ENCODE measurements around the gene STIP1. TPM values are rescaled to one million over a fixed set of nuclear protein-coding genes. Genes with fewer than 3 reads are reported as not detected.

Gene STIP1
- total RNA-seq, 4 donors from 2014 or later: 80.8 to 116 (median 106) TPM

DNA sequence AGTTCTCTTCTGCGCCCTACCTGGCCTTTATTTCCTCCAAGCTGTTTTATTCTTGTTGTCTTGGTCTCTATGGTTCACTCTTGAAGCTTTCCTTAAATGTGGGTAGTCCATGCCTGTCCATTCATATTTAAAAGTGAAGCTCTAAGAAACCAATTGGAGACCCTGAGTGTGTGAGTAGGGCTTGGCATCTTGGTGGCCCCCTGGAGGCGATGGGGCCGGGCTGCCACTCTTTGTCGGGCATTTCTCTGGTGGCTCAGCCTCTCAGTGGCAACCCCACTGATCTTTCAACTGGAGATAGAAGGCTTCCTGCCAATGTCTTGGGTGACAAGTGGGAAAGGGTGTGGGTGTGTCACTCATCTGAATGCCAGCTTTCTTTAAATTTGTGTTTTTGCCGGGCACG, 30.9 kb downstream of the STIP1 start:
- intact Hi-C loops (cut with DNase I): no loop called here
- 88 to 90% methylated on average over 6 of the region's 6 CpGs for WGBS, 2 donors
- DNase-seq: no peak

DNA sequence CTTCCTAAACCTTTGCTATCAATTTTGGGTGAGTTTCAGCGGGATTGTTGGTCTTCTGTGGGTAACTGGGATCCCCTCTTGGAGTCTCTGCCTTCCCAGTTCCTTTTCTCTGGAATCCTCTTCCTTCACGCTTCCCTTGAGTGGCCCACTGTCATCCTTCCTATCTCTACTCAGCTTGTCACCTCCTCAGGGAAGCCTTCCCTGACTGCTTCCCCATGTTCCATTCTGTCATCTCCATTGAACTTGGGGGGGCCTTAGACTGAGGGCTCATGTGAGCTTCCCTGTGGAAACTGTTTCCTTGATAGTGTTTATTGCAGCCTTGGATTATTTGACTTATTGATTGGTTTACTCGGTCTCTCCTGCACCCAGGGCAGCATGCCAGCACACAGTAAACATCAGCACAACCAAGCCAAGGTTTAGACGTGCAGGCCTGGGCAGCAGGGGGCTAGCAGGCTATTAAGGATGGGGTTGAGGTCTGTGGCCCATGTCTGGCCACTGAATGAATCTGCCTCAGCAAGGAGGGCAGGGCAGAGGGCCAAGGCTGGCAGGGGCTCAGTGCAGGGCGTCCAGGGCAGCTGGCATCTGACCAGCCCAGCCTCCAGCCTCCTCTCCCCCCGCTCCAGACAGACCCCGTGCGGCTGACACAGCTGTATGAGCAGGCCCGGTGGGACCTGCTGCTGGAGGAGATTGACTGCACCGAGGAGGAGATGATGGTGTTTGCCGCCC, 32.8 kb downstream of the STIP1 start:
- DNase-seq: no peak
- no peaks in the 10 kb centered on the region for H3K9me3 ChIP-seq
- 79 to 86% methylated on average over 4 to 8 of the region's 11 CpGs for WGBS, 2 donors
- TF ChIP-seq, protein P1, sequence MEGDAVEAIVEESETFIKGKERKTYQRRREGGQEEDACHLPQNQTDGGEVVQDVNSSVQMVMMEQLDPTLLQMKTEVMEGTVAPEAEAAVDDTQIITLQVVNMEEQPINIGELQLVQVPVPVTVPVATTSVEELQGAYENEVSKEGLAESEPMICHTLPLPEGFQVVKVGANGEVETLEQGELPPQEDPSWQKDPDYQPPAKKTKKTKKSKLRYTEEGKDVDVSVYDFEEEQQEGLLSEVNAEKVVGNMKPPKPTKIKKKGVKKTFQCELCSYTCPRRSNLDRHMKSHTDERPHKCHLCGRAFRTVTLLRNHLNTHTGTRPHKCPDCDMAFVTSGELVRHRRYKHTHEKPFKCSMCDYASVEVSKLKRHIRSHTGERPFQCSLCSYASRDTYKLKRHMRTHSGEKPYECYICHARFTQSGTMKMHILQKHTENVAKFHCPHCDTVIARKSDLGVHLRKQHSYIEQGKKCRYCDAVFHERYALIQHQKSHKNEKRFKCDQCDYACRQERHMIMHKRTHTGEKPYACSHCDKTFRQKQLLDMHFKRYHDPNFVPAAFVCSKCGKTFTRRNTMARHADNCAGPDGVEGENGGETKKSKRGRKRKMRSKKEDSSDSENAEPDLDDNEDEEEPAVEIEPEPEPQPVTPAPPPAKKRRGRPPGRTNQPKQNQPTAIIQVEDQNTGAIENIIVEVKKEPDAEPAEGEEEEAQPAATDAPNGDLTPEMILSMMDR (IDR thresholded peaks at IDR 0.05): no peak
- TF ChIP-seq POLR2A (IDR thresholded peaks at IDR 0.05): no peak
- H3K27me3 ChIP-seq: no peaks in the 10 kb centered on the region
- H3K27ac ChIP-seq: no peak overlapping the region
- H3K4me1 ChIP-seq: no peaks in the 10 kb centered on the region
- H3K4me3 ChIP-seq (replicated peaks in 1 of 3): no peak overlapping the region
- peaks cover 0 to 7% of the 10 kb centered on the region in 2 donors for H3K36me3 ChIP-seq
- intact Hi-C loops (cut with DNase I): no loop called here

More for the DNA sequence above, 30.9 kb downstream of the STIP1 start:
- no peak for TF ChIP-seq POLR2A (IDR thresholded peaks at IDR 0.05)
- TF ChIP-seq, protein P1 (IDR thresholded peaks at IDR 0.05): no peak
- no peaks in the 10 kb centered on the region for H3K9me3 ChIP-seq
- H3K27me3 ChIP-seq: no peaks in the 10 kb centered on the region
- no peaks in the 10 kb centered on the region for H3K4me1 ChIP-seq
- H3K27ac ChIP-seq: no peak overlapping the region
- H3K36me3 ChIP-seq: peaks cover 0 to 7% of the 10 kb centered on the region in 2 donors
- H3K4me3 ChIP-seq (replicated peaks in 1 of 3): no peak overlapping the region

DNA sequence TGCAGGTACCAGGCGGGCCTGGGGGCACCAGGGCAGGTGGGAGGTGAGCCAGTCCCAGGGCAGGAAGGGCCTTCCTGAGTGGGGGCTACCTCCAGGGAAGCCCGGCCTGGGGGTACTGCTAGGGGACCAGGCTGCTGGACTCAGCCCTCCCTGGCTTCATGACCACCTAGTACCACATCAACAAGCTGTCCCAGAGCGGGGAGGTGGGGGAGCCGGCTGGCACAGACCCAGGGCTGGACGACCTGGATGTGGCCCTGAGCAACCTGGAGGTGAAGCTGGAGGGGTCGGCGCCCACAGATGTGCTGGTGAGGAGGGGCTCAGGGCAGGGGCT, 33.3 kb downstream of the STIP1 start:
- no peak for TF ChIP-seq POLR2A (IDR thresholded peaks at IDR 0.05)
- TF ChIP-seq, protein P1 (IDR thresholded peaks at IDR 0.05): no peak
- Histone ChIP-seq H3K9me3 (no peaks in the 10 kb centered on the region), H3K27me3 (no peaks in the 10 kb centered on the region), H3K4me3 (replicated peaks in 1 of 3) (no peak overlapping the region), H3K27ac (no peak overlapping the region), H3K4me1 (no peaks in the 10 kb centered on the region), H3K36me3 (peaks cover 0 to 7% of the 10 kb centered on the region in 2 donors)
- DNase-seq: no peak
- intact Hi-C loops (cut with DNase I): no loop called here
- WGBS, 2 donors: 93 to 96% methylated on average over 3 to 7 of the region's 7 CpGs

DNA sequence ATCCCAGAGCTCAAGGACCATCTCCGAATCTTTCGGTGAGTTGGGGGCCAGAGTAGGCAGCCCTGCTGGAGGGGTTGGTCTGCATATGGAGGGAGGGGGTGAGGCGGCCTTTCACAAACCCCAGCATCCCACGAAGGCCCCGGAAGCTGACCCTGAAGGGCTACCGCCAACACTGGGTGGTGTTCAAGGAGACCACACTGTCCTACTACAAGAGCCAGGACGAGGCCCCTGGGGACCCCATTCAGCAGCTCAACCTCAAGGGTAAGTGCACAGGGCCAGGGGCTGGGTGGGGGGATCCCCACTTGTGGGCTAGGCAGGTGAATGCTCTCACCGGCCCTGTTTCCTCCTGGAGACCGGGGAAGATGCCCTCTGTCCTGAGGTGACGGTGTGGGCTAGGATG, 33.8 kb downstream of the STIP1 start:
- no peaks in the 10 kb centered on the region for H3K4me1 ChIP-seq
- intact Hi-C loops (cut with DNase I): no loop called here
- H3K27me3 ChIP-seq: no peaks in the 10 kb centered on the region
- no peak for DNase-seq
- H3K4me3 ChIP-seq (replicated peaks in 1 of 3): no peak overlapping the region
- H3K9me3 ChIP-seq: no peaks in the 10 kb centered on the region
- TF ChIP-seq, protein P1 (IDR thresholded peaks at IDR 0.05): no peak
- TF ChIP-seq POLR2A (IDR thresholded peaks at IDR 0.05): no peak
- H3K27ac ChIP-seq: no peak overlapping the region
- H3K36me3 ChIP-seq: peaks cover 0 to 7% of the 10 kb centered on the region in 2 donors
- 95% methylated on average over 3 to 8 of the region's 10 CpGs for WGBS, 2 donors

DNA sequence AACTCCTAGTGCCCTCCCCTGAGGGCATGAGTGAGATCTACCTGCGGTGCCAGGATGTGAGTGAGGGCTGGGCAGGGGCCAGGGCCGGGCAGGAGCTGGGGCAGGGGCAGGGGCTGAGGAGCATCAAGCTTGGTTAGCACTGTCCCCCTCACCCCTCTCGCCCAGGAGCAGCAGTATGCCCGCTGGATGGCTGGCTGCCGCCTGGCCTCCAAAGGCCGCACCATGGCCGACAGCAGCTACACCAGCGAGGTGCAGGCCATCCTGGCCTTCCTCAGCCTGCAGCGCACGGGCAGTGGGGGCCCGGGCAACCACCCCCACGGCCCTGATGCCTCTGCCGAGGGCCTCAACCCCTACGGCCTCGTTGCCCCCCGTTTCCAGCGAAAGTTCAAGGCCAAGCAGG, 34.3 kb downstream of the STIP1 start:
- WGBS, 2 donors: 90 to 100% methylated on average over 1 to 4 of the region's 17 CpGs
- Histone ChIP-seq H3K36me3 (peaks cover 0 to 7% of the 10 kb centered on the region in 2 donors), H3K9me3 (no peaks in the 10 kb centered on the region), H3K27ac (no peak overlapping the region), H3K27me3 (no peaks in the 10 kb centered on the region), H3K4me3 (replicated peaks in 1 of 3) (no peak overlapping the region), H3K4me1 (peaks cover 4% of the 10 kb centered on the region in 2 donors)
- TF ChIP-seq, protein P1 (IDR thresholded peaks at IDR 0.05): no peak
- no peak for TF ChIP-seq POLR2A (IDR thresholded peaks at IDR 0.05)
- intact Hi-C loops (cut with DNase I): no loop called here
- DNase-seq: no peak
